Uterus (tissue), 4 donors: ENCODE measurements around the gene NDUFA11. TPM values are rescaled to one million over a fixed set of nuclear protein-coding genes. Genes with fewer than 3 reads are reported as not detected.

ENCODE experiments used
- DNase-seq, 2 donors: peaks; one replicate each; pipeline ENCODE4 v3.0.0-alpha.2; 2019 to 2020
- H3K27ac ChIP-seq, 2 donors: fragments of 200-600 bp; sonication (generic); 1 replicate in 1 of 2; 2 replicates in 1 of 2; pipeline ENCODE4 v1.5.1; 2016 to 2018
- H3K27me3 ChIP-seq, 2 donors: fragments of 200-600 bp; sonication (generic); one replicate each; pipeline ENCODE4 v1.5.1; 2018 to 2019; ENCODE audit warnings: control low read depth in 1 of 2
- H3K36me3 ChIP-seq, 2 donors: fragments of 200-600 bp; sonication (generic); one replicate each; pipeline ENCODE4 v1.5.1; 2019; ENCODE audit warnings: control low read depth in 1 of 2
- H3K4me1 ChIP-seq, 2 donors: fragments of 200-600 bp; sonication (generic); one replicate each; pipeline ENCODE4 v1.5.1; 2018 to 2019; ENCODE audit warnings: control low read depth in 1 of 2
- H3K4me3 ChIP-seq, 2 donors: fragments of 200-600 bp; sonication (generic); 1 replicate in 1 of 2; 2 replicates in 1 of 2; pipeline ENCODE4 v1.5.1; 2018 to 2019; ENCODE audit warnings: mild to moderate bottlenecking in 1 of 2
- H3K9me3 ChIP-seq, 2 donors: fragments of 200-600 bp; sonication (generic); one replicate each; pipeline ENCODE4 v1.5.1; 2019; ENCODE audit warnings: control low read depth in 1 of 2
- CTCF ChIP-seq, 4 experiments: fragments of 200-600 bp in 2 of 4; fragments of 450-650 bp in 2 of 4; sonication (generic) in 2 of 4; IDR thresholded peaks; one replicate each; pipeline ENCODE4 v1.5.1; 2016 to 2019; ENCODE audit warnings: antibody characterized with exemption in 4 of 4, mild to moderate bottlenecking in 2 of 4, moderate library complexity in 1 of 4
- POLR2A ChIP-seq, 2 donors: fragments of 450-650 bp; IDR thresholded peaks; one replicate each; pipeline ENCODE4 v1.6.1; 2016; ENCODE audit warnings: antibody characterized with exemption in 2 of 2, mild to moderate bottlenecking in 1 of 2, moderate library complexity in 1 of 2
- intact Hi-C: fragments of 100-400 bp; cut with DNase I; formaldehyde crosslinking; loops from one replicate; pipeline ENCODE4 v1.15.1; 2023; ENCODE audit warnings: low total_unique reads
- total RNA-seq, 4 donors: library from RNA; depleted of rRNA in 3 of 4; stranded (reverse); fragments of >200 nt in 3 of 4; gene quantifications; one replicate each; pipeline versions ENCODE4 v1.1.0 to v1.2.4, GENCODE V29; 2014 to 2023
- donor health status: DM: yes; HTN: yes; CAD: no.

Gene NDUFA11
- total RNA-seq, 4 donors from 2014 or later = 68.7 to 261 (median 150) TPM

DNA sequence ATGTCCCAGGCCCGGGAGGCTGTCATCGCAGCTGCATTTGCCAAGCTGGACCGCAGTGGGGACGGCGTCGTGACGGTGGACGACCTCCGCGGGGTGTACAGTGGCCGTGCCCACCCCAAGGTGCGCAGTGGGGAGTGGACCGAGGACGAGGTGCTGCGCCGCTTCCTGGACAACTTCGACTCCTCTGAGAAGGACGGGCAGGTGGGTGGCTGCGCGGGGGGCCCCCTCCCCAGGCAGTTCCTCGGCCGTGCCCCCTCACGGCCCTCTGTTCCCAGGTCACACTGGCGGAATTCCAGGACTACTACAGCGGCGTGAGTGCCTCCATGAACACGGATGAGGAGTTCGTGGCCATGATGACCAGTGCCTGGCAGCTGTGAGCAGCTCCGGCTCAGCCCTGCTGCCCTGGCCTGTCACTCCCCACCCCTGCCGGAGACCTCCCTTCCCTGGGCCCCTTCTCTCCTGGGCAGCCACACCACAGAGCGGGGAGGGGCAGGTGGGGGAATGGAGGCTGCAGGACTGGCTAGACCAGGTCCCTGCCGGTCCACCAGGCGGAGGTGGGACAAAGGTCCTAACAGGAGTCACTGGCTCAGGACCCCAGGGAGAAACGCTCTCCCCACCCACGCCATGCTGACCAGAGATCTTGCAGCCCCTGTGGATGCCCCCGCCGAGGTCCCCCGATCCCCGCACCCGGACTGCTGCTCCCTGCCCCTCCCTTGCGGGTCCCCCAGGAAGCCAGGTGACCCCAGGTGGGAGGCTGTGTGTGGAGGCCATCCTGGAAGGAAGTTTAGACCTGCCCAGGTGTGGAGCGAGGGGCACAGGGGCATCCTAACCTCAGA lies 11.6 kb upstream of the NDUFA11 start:
- no peak overlapping the region for H3K27ac ChIP-seq
- no peak for TF ChIP-seq CTCF (IDR thresholded peaks at IDR 0.05)
- TF ChIP-seq POLR2A (IDR thresholded peaks at IDR 0.05) = no peak
- no peaks in the 10 kb centered on the region for H3K36me3 ChIP-seq
- no peaks in the 10 kb centered on the region for H3K27me3 ChIP-seq
- H3K9me3 ChIP-seq = no peaks in the 10 kb centered on the region
- H3K4me1 ChIP-seq = no peaks in the 10 kb centered on the region
- H3K4me3 ChIP-seq = no peak overlapping the region
- no peak for DNase-seq
- intact Hi-C loops = no loop called here

- TF ChIP-seq POLR2A (IDR thresholded peaks at IDR 0.05) (no peak), CTCF (IDR thresholded peaks at IDR 0.05) (no peak)
- no peaks in the 10 kb centered on the region for H3K4me1 ChIP-seq
- DNase-seq = no peak
- H3K9me3 ChIP-seq = no peaks in the 10 kb centered on the region
- H3K4me3 ChIP-seq = no peak overlapping the region
- H3K36me3 ChIP-seq = no peaks in the 10 kb centered on the region
- no peaks in the 10 kb centered on the region for H3K27me3 ChIP-seq
- no peak overlapping the region for H3K27ac ChIP-seq
- intact Hi-C loops = no loop called here
These were observed 10.8 kb upstream of the NDUFA11 start for GRCh38 chr19:5914358-5914774.

- Histone ChIP-seq H3K27ac (no peak within 1 kb of the TSS), H3K9me3 (no peaks in the 10 kb centered on the region), H3K36me3 (no peaks in the 10 kb centered on the region), H3K4me1 (no peaks in the 10 kb centered on the region), H3K4me3 (no peak within 1 kb of the TSS), H3K27me3 (no peaks in the 10 kb centered on the region)
- intact Hi-C loops = no loop called here
- TF ChIP-seq POLR2A (IDR thresholded peaks at IDR 0.05) (no peak), CTCF (IDR thresholded peaks at IDR 0.05) (no peak)
- DNase-seq = no peak
These were observed 10.3 kb upstream of the NDUFA11 start, which contains the start of gene CAPS for GRCh38 chr19:5913739-5914357. Gene CAPS, plus strand, starts transcription at chr19:5914254. Its CDS starts 153 bp downstream, at chr19:5914407.

GRCh38 chr19:5911366-5911765 lies 7.8 kb upstream of the NDUFA11 start:
- no peaks in the 10 kb centered on the region for H3K36me3 ChIP-seq
- no peaks in the 10 kb centered on the region for H3K9me3 ChIP-seq
- H3K4me3 ChIP-seq = no peak overlapping the region
- no peaks in the 10 kb centered on the region for H3K4me1 ChIP-seq
- H3K27me3 ChIP-seq = no peaks in the 10 kb centered on the region
- TF ChIP-seq CTCF (IDR thresholded peaks at IDR 0.05) (no peak), POLR2A (IDR thresholded peaks at IDR 0.05) (no peak)
- DNase-seq = no peak
- no peak overlapping the region for H3K27ac ChIP-seq
- intact Hi-C loops = no loop called here

- Histone ChIP-seq H3K9me3 (no peaks in the 10 kb centered on the region), H3K27me3 (no peaks in the 10 kb centered on the region), H3K27ac (no peak overlapping the region), H3K36me3 (no peaks in the 10 kb centered on the region), H3K4me1 (peaks cover 0 to 4% of the 10 kb centered on the region in 2 donors), H3K4me3 (no peak overlapping the region)
- intact Hi-C loops = no loop called here
- no peak for TF ChIP-seq POLR2A (IDR thresholded peaks at IDR 0.05)
- TF ChIP-seq CTCF (IDR thresholded peaks at IDR 0.05) = no peak
- DNase-seq = no peak
These were observed 7.0 kb upstream of the NDUFA11 start for GRCh38 chr19:5910638-5910907.
